Adrenal gland (tissue), 5 donors: ENCODE results near the gene CASP6.

Experiments
- POLR2A ChIP-seq, 2 donors: fragments of 450-650 bp; IDR thresholded peaks; one replicate each; pipeline ENCODE4 v1.6.1; 2017; ENCODE audit warnings: antibody characterized with exemption in 2 of 2, mild to moderate bottlenecking in 2 of 2, moderate library complexity in 1 of 2
- TF ChIP-seq, protein P1 (sequence below), 6 experiments: fragments of 450-650 bp in 4 of 6; fragments of 200-600 bp in 2 of 6; sonication (generic) in 1 of 6; IDR thresholded peaks; 1 replicate in 5 of 6; 2 replicates in 1 of 6; pipeline versions ENCODE4 v1.5.1 to v1.8.0; 2016 to 2021; ENCODE audit warnings: antibody characterized with exemption in 6 of 6, mild to moderate bottlenecking in 2 of 6, moderate library complexity in 1 of 6
- donor health status: DM: no; HTN: no; CAD: no.

DNA sequence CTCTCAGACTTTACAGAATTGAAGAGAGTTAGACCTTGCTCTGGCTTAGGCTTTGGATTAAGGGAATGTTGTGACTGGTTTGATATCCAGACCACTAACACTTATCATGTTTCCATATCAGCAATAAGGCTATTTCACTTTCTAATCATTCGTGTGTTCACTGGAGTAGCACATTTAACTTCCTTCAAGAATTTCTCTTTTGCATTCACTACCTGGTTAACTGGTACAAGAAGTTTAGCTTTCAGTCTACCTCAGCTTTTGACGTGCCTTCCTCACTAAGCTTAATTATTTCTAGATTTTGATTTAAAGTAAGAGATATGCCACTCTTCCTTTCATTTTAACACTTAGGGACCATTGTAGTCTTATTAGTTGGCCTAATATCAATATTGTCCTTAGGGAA, 62.6 kb downstream of the CASP6 start:
- TF ChIP-seq POLR2A (IDR thresholded peaks at IDR 0.05): no peak
- TF ChIP-seq, protein P1, sequence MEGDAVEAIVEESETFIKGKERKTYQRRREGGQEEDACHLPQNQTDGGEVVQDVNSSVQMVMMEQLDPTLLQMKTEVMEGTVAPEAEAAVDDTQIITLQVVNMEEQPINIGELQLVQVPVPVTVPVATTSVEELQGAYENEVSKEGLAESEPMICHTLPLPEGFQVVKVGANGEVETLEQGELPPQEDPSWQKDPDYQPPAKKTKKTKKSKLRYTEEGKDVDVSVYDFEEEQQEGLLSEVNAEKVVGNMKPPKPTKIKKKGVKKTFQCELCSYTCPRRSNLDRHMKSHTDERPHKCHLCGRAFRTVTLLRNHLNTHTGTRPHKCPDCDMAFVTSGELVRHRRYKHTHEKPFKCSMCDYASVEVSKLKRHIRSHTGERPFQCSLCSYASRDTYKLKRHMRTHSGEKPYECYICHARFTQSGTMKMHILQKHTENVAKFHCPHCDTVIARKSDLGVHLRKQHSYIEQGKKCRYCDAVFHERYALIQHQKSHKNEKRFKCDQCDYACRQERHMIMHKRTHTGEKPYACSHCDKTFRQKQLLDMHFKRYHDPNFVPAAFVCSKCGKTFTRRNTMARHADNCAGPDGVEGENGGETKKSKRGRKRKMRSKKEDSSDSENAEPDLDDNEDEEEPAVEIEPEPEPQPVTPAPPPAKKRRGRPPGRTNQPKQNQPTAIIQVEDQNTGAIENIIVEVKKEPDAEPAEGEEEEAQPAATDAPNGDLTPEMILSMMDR (IDR thresholded peaks at IDR 0.05): no peak
